ENCODE results near the gene OR8D4.

The OR8D4 gene

DNA sequence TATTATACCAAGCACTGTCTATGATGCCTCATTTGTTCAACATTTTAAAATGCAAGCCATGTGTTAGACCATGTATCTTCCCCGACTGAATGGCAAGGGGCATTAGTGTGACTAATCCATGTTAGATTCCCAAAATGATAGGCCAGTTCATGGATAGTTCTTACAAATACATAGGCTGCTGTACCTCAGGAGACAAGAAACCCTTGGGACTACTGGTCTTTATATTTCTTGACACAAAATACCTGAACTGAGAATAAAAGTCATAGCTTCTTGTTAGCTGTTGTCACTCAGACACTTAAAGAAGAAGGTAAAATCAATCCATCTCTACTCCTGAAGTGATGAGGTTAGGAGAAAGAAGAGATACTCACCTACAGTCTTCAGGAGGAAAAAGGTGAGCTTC is at the start of gene OR8D4:
TSS of gene OR8D4 (plus strand) at position 301 of the 400 bp plus-strand sequence. CDS start 4,265 bp downstream, outside the sequence.
- Histone ChIP-seq H3K4me2 (ENCODE audit: low read length) (no peak within 1 kb of the TSS), H3K4me1 (ENCODE audit: control insufficient read depth, low read length) (no peaks in the 10 kb centered on the region), H3K36me3 (ENCODE audit: control insufficient read depth, low read length) (no peaks in the 10 kb centered on the region), H3K27ac (ENCODE audit: low read depth, low read length) (no peak within 1 kb of the TSS), H3F3A (ENCODE audit: control insufficient read depth, insufficient read depth) (no peaks in the 10 kb centered on the region), H4K20me1 (ENCODE audit: control insufficient read depth, insufficient read depth, low read depth, low read length) (no peaks in the 10 kb centered on the region), H3K9me3 (ENCODE audit: control insufficient read depth, insufficient read depth, low read length) (no peaks in the 10 kb centered on the region), H3K27me3 (ENCODE audit: control insufficient read depth, low read length) (no peaks in the 10 kb centered on the region), H3K79me2 (ENCODE audit: control insufficient read depth, low read length) (no peaks in the 10 kb centered on the region), H3K9me2 (replicated peaks; ENCODE audit: control insufficient read depth, low read length) (no peaks in the 10 kb centered on the region), H3K4me3 (ENCODE audit: low read length) (no peak within 1 kb of the TSS)
- TF ChIP-seq, protein P1, sequence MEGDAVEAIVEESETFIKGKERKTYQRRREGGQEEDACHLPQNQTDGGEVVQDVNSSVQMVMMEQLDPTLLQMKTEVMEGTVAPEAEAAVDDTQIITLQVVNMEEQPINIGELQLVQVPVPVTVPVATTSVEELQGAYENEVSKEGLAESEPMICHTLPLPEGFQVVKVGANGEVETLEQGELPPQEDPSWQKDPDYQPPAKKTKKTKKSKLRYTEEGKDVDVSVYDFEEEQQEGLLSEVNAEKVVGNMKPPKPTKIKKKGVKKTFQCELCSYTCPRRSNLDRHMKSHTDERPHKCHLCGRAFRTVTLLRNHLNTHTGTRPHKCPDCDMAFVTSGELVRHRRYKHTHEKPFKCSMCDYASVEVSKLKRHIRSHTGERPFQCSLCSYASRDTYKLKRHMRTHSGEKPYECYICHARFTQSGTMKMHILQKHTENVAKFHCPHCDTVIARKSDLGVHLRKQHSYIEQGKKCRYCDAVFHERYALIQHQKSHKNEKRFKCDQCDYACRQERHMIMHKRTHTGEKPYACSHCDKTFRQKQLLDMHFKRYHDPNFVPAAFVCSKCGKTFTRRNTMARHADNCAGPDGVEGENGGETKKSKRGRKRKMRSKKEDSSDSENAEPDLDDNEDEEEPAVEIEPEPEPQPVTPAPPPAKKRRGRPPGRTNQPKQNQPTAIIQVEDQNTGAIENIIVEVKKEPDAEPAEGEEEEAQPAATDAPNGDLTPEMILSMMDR (IDR thresholded peaks at IDR 0.05; ENCODE audit: low read depth, low read length, poor library complexity, severe bottlenecking) = no peak
- TF ChIP-seq EZH2phosphoT487 (IDR thresholded peaks at IDR 0.05; ENCODE audit: borderline replicate concordance, low read length) = no peak

DNA sequence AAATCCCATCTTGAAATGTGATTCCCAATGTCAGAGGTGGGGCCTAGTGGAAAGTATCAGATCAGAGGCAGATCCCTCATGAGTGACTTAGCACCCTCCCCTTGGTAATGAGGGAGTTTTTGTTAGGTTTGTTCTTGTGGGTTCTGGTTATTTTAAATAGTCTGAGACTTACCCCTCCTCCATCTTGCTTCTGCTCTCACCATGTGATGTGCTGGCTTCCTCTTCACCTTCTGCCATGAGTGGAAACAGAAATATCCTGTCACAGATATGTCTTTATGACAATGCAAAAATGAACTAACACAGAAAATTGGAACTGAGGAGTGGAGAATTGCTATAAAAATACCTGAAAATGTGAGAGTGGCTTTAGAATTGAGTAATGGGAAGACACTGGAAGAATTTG is 49.6 kb upstream of the OR8D4 start:
- H3K4me1 ChIP-seq (ENCODE audit: control insufficient read depth, low read length) = no peaks in the 10 kb centered on the region
- H3K27me3 ChIP-seq (ENCODE audit: control insufficient read depth, low read length) = no peaks in the 10 kb centered on the region
- H3K4me3 ChIP-seq (ENCODE audit: low read length) = no peak overlapping the region
- no peaks in the 10 kb centered on the region for H3F3A ChIP-seq (ENCODE audit: control insufficient read depth, insufficient read depth)
- no peak for TF ChIP-seq EZH2phosphoT487 (IDR thresholded peaks at IDR 0.05; ENCODE audit: borderline replicate concordance, low read length)
- TF ChIP-seq, protein P1 (IDR thresholded peaks at IDR 0.05; ENCODE audit: low read depth, low read length, poor library complexity, severe bottlenecking) = no peak
- no peaks in the 10 kb centered on the region for H3K79me2 ChIP-seq (ENCODE audit: control insufficient read depth, low read length)
- H4K20me1 ChIP-seq (ENCODE audit: control insufficient read depth, insufficient read depth, low read depth, low read length) = no peaks in the 10 kb centered on the region
- no peak overlapping the region for H3K27ac ChIP-seq (ENCODE audit: low read depth, low read length)
- H3K9me2 ChIP-seq (replicated peaks; ENCODE audit: control insufficient read depth, low read length) = no peaks in the 10 kb centered on the region
- no peaks in the 10 kb centered on the region for H3K9me3 ChIP-seq (ENCODE audit: control insufficient read depth, insufficient read depth, low read length)
- H3K36me3 ChIP-seq (ENCODE audit: control insufficient read depth, low read length) = no peaks in the 10 kb centered on the region
- no peak overlapping the region for H3K4me2 ChIP-seq (ENCODE audit: low read length)

DNA sequence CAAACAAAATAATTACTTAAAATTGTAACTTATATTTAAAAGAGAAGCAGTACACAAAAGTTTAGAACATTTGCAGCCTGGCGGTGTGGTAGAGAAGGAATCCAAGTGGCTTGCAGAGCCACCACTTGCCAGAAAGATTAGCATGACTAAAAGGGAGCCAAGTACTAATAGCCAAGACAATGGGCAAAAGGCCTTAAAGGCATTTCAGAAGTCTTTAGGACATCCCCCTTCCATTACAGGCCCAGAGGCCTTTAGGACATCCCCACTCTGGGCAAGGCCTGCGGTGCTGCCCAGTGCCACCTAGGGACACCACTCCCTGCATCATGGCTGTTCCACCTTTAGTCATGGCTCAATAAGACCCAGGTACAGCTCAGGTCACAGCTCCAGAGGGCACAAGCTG is 48.9 kb upstream of the OR8D4 start:
- no peaks in the 10 kb centered on the region for H3F3A ChIP-seq (ENCODE audit: control insufficient read depth, insufficient read depth)
- no peaks in the 10 kb centered on the region for H3K4me1 ChIP-seq (ENCODE audit: control insufficient read depth, low read length)
- H3K4me2 ChIP-seq (ENCODE audit: low read length) = no peak overlapping the region
- no peak overlapping the region for H3K4me3 ChIP-seq (ENCODE audit: low read length)
- H3K9me2 ChIP-seq (replicated peaks; ENCODE audit: control insufficient read depth, low read length) = no peaks in the 10 kb centered on the region
- H3K27ac ChIP-seq (ENCODE audit: low read depth, low read length) = no peak overlapping the region
- H4K20me1 ChIP-seq (ENCODE audit: control insufficient read depth, insufficient read depth, low read depth, low read length) = no peaks in the 10 kb centered on the region
- no peaks in the 10 kb centered on the region for H3K36me3 ChIP-seq (ENCODE audit: control insufficient read depth, low read length)
- no peaks in the 10 kb centered on the region for H3K27me3 ChIP-seq (ENCODE audit: control insufficient read depth, low read length)
- H3K79me2 ChIP-seq (ENCODE audit: control insufficient read depth, low read length) = no peaks in the 10 kb centered on the region
- H3K9me3 ChIP-seq (ENCODE audit: control insufficient read depth, insufficient read depth, low read length) = no peaks in the 10 kb centered on the region
- TF ChIP-seq, protein P1 (IDR thresholded peaks at IDR 0.05; ENCODE audit: low read depth, low read length, poor library complexity, severe bottlenecking) = no peak
- no peak for TF ChIP-seq EZH2phosphoT487 (IDR thresholded peaks at IDR 0.05; ENCODE audit: borderline replicate concordance, low read length)

All from DOHH2 (cell line).